NCI-H82 treated with DMSO at 0.1 percent for 48 hours (cell line): Measurements from ENCODE around the gene NEK11.

ENCODE experiments used
- DNase-seq: peaks from one replicate; lab custom pipeline; 2025; ENCODE audit not compliant: unreplicated experiment; lab: John Stamatoyannopoulos, UW

NEK11 gene

GRCh38 chr3:131140891-131141290, 114.2 kb downstream of the NEK11 start:
- no peak for DNase-seq

- DNase-seq, result no peak
Observed at GRCh38 chr3:131141770-131142169, 115.1 kb downstream of the NEK11 start.

- DNase-seq, result no peak
Observed at GRCh38 chr3:131142580-131142979, 115.9 kb downstream of the NEK11 start.

GRCh38 chr3:131143802-131144201, 117.1 kb downstream of the NEK11 start:
- no peak for DNase-seq

- no peak for DNase-seq
Observed at GRCh38 chr3:131147534-131147933, 120.9 kb downstream of the NEK11 start.

GRCh38 chr3:131158434-131158833, 131.8 kb downstream of the NEK11 start:
- no peak for DNase-seq

- no peak for DNase-seq
Observed at GRCh38 chr3:131162516-131162915, 135.8 kb downstream of the NEK11 start.

GRCh38 chr3:131167867-131168266, 141.2 kb downstream of the NEK11 start:
- DNase-seq, result no peak

GRCh38 chr3:131169331-131169730, 142.7 kb downstream of the NEK11 start:
- no peak for DNase-seq

- DNase-seq, result no peak
Observed at GRCh38 chr3:131172502-131173200, 146.0 kb downstream of the NEK11 start.

- DNase-seq, result no peak
Observed at GRCh38 chr3:131174752-131175151, 148.1 kb downstream of the NEK11 start.

GRCh38 chr3:131178710-131179375, 152.2 kb downstream of the NEK11 start:
- no peak for DNase-seq

GRCh38 chr3:131192701-131193100, 166.0 kb downstream of the NEK11 start:
- DNase-seq, result no peak

- no peak for DNase-seq
Observed at GRCh38 chr3:131193641-131194238, 167.1 kb downstream of the NEK11 start.

- no peak for DNase-seq
Observed at GRCh38 chr3:131194816-131195215, 168.1 kb downstream of the NEK11 start.

GRCh38 chr3:131200636-131201199, 174.0 kb downstream of the NEK11 start:
- DNase-seq, result no peak

GRCh38 chr3:131216330-131216729, 189.7 kb downstream of the NEK11 start:
- no peak for DNase-seq

- DNase-seq, result no peak
Observed at GRCh38 chr3:131216801-131217200, 190.1 kb downstream of the NEK11 start.

- DNase-seq, result no peak
Observed at GRCh38 chr3:131217296-131217741, 190.6 kb downstream of the NEK11 start.

GRCh38 chr3:131218196-131218595, 191.5 kb downstream of the NEK11 start:
- DNase-seq, result no peak

- no peak for DNase-seq
Observed at GRCh38 chr3:131221731-131222130, 195.1 kb downstream of the NEK11 start.

GRCh38 chr3:131222599-131222998, 195.9 kb downstream of the NEK11 start:
- DNase-seq, result no peak
